GM20431 (cell line): ENCODE results near the gene ZSWIM4.
"Not testable (repeated sequence)": the region's sequence is repeated elsewhere in the genome, so short reads cannot be mapped to it uniquely, and the experiment has no call there.

Source experiments
- in situ Hi-C: fragments of 300-500 bp; cut with MseI, MboI; formaldehyde crosslinking; loops from one replicate; pipeline ENCODE4 v1.15.0; 2020; ENCODE audit warnings: low sequenced_read_pairs; ENCODE audit not compliant: unreplicated experiment

Gene ZSWIM4

DNA sequence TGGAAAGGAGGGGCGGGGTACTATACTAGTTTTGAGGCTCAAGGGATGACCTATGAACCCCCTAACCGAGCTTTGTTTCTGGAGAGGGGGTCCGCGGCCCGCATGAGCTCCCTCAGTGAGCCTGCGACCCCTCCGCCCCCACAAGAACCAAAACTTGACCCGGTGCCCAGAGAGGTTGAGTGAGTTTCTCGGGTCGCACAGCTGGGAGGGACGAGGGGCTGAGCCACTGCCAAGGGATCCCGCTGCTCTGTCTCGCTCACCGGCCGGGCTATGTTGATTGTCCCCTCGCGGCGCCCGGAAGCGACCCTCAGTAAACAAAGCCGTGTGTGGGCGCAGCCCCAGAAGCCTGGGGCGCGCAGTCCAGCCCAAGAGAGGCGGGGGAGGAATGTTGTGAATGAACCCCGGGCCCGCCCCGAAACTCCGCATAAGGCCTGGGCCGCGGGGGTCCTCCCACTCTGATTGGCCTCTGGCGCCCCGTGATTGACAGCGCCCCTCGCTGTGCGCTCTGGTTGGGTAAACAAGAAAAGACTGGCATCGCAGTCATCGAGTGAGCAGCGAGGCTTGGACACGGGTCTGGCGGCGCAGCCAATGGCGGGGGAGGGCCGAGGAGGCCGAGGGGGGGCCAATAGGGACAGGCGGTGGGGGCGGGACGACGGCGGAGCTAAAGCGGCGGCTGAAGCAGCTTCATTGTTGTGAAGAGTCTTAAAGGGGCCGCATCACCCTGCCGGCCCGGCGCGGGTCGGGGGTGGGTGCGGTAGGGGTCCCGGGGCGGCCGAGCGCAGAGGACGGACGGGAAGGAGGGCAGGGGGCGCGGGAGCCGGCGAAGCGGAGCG, at the start of gene ZSWIM4:
TSS of gene ZSWIM4 (plus strand) at position 687 of the 833 bp plus-strand sequence. CDS start 206 bp downstream, outside the sequence.
- in situ Hi-C loops, result no loop called here

DNA sequence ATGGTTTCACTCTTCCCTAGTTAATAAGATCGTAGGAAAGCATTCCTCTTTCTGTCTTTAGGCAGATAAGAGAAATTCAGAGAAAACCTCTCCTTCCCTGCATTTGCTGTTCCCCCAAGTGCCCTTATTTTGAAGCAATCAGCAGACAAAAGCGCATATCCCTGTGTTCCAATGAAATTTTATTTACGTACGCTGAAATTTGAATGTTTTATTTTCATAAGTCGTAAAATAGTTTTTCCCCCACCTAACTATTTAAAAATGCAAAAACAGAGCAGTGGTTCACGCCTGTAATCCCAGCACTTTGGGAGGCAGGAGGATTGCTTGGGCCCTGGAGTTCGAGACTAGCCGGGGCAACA, 48.2 kb upstream of the ZSWIM4 start:
- in situ Hi-C loops, result no loop called here

DNA sequence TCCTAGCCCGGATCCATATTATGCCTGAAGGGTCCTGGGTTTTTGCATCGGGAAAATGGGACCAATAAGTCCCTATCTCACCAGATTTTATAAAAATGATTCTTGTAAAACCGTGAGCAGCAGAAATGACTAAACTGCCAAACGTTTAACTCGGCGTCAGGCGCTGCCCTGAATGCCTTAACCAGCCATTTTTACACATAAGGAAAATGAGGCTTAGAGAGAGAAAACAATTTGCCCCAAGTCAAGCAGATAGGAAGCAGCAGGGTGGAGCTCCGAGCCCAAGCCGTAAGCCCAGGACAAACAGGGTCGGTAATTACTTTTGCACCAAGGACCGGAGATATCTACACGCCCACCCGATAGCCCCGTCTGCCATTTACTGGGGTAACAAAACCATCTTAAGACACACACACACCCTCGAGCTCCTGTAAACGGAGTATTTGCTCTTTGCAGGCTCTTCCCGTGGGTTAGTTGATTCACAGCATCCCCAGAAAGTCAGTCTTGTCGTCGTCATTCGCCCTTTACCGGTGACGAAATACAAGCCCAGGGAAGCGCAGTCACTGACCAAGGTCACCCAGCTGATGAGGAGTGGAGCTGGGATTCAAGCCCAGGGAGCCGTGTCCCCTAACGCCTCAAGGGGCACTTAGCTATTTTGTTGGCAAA, 46.9 kb upstream of the ZSWIM4 start:
- in situ Hi-C loops, result no loop called here

DNA sequence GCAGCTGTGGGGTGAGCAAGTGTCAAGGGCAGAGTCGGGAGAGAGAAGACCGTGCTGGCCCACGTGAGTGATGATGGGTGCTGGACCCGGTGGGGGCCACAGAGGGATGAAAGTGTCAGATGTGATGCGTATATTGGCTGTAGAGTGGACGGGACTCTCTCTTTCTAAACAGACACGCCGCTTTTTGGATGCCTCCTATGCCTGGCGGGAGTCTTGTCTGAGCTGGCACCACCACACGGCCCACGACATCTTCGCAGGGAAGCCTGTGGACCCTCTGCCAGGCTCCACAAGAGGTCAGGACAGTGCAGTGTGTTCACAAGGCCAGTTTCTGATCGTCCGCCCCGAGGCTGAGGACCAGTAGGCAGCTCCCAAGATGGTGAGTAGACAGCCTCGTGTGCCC, 43.8 kb upstream of the ZSWIM4 start:
- in situ Hi-C loops, result no loop called here

DNA sequence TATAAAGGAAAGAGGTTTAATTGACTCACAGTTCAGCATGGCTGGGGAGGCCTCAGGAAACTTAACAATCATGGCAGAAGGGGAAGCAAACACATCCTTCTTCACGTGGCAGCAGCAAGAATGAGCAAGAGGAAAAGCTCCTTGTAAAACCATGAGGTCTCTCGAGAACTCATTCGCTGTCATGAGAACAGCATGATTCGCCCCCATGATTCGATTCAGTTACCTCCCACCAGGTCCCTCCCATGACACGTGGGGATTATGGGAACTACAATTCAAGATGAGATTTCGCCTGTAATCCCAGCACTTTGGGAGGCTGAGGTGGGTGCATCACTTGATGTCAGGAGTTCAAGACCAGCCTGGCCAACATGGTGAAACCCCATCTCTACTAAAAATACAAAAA, 41.6 kb upstream of the ZSWIM4 start:
- in situ Hi-C loops, result not testable (repeated sequence)

DNA sequence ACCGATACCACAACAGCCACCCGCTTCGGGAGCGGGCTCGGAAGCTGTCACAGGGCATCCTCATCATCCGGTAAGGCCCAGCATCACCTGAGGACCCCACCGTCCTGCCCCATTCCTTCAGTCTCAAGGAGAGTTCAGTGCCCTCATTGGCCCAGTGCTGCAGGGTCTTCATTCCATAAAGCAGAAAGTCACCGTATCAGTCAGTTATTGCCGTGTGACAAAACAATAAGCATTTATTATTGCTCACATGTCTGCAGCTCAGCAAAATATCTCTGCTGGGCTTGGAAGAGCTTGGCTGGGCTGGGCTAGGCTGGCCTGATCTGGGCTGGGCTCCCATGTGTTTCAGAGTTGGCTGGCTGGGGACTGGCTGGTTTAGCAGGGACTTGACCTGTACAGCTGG, 39.0 kb upstream of the ZSWIM4 start:
- in situ Hi-C loops, result no loop called here

DNA sequence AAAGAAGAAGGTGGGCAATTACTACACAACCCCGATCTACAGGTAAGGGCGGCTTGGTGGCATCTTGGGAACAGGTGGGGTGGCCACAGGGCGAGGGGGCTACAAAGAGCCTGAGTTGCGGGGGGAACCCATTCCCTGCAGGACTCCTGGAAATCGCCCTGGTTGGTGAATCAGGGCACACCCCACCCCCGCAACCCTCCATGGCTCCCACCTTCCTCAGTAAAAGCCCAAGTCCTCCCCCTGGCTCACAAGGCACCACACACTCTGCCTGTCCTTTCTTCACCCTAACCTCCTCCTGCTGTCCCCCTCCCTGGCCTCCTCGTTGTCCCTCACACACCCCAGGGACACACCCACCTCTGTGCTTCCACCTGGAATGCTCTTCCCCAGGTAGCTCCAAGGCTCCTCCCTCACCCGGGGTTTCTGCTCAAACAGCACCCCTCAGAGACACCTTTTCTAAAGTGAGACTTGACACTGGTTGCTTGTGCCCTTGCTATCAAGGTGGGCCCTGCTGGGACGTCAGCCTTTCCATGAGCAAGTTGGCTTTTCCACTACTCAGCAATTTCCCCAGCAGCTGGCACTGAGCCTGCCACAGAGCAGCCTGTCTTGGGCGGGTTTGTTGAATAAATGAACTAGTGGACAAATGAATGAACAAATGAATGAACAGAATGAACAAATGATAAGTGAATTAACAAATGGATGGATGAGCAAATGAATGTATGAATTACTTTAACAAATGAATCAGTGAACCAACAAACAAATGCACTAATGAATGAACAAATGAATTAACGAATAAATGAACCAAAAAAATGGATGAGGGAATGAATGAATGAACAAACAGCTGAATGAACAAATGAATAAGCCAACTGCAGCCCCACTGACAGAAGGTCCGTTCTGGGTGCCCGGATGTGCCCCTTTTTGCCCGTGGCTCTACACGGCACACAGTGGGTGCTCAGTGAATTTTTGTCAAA, 37.2 kb upstream of the ZSWIM4 start:
- in situ Hi-C loops, result no loop called here

DNA sequence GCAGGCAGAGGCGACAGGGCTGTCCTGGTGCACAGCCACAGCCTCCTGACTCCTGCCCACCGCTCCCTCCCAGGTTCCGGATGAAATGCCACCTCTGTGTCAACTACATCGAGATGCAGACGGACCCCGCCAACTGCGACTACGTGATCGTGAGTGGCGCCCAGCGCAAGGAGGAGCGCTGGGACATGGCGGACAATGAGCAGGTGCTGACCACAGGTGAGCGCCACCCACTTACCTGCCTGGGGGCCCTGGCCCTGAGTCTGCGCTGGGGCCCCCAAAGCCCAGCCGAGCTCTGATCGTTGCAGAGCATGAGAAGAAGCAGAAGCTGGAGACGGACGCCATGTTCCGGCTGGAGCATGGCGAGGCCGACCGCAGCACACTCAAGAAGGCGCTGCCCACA, 36.4 kb upstream of the ZSWIM4 start:
- in situ Hi-C loops, result no loop called here

DNA sequence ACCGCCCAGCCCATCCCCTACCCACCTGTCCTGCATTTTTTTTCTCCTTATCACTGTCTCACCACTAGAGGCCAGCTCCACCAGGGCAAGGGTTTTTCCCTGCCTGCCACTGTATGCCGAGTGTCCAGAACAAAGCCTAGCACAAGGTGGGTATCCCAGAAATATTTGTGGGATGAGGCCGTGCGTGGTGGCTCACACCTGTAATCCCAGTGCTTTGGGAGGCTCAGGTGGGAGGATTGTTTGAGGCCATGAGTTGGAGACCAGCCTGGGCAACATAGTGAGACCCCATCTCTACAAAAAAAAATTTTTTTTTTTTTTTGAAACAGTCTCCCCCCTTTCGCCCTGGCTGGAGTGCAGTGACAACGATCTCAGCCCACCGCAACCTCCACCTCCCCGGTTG, 33.8 kb upstream of the ZSWIM4 start:
- in situ Hi-C loops, result no loop called here

DNA sequence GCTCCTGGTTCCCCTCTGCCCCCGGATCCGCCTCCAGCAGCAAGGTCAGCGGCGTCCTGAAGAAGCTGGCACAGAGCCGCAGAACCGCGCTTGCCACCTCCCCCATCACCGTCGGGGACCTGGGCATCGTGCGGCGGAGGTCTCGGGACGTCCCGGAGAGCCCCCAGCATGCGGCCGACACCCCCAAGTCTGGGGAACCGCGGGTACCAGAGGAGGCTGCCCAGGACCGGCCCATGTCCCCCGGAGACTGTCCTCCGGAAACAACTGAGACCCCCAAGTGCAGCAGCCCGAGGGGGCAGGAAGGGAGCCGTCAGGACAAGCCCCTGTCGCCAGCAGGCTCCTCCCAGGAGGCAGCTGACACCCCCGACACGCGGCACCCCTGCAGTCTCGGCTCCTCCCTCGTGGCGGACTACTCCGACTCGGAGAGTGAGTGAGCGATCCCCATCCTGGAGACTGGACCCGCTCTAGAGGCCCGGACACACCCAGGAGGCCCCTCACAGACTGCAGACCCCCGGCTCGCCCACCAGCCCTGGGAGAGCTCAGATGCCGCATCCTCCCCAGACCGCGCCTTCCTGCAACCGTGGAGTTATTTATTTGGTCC, 32.5 kb upstream of the ZSWIM4 start:
- in situ Hi-C loops, result no loop called here

DNA sequence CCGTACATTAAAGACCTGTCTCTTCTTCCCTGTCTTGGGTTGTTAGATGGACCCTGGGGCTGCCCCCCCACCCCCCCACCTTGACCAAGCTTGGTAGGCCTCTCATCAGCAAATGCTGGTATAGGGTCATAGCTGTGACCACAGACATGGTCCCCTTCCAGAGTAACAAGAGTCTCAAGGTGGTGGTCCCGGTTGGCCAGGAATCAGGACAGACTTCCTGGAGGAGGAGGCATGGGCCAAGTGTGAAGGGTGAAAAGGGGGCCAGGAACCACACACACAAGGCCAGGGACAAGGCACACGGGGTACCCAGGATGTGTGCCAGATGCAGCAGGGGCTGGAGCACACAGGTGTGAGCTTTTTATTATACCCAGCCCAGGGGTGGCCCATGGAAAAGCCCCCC, 32.0 kb upstream of the ZSWIM4 start:
- in situ Hi-C loops, result no loop called here

DNA sequence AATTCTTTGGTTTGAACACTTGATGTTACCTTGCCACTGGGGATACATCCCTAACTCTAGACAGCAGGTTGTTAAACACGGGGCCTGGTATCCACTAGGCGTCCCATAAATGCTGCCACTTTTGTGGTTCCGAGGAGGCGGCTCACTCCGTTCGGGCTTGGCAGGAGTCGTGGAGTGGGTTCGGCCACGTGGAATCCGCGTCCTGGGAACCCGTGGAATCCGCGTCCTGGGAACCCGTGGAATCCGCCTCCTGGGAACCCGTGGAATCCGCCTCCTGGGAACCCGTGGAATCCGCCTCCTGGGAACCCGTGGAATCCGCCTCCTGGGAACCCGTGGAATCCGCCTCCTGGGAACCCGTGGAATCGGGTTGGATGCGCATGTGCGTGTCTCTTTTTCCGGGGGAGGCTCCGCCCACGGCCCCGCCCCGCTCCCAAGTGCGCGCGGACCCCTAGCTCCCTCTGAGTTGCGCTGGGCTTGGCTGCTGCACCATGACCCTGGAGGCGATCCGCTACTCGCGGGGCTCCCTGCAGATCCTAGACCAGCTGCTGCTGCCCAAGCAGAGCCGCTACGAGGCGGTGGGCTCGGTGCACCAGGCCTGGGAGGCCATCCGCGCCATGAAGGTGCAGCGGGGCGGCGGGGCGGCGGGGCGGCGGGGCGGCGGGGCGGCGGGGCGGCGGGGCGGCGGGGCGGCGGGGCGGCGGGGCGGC, 31.0 kb upstream of the ZSWIM4 start, which contains the start of gene MRI1:
TSS of gene MRI1 (plus strand) at position 422 of the 707 bp plus-strand sequence. CDS start at position 489, 67 bp downstream.
- in situ Hi-C loops, result no loop called here

DNA sequence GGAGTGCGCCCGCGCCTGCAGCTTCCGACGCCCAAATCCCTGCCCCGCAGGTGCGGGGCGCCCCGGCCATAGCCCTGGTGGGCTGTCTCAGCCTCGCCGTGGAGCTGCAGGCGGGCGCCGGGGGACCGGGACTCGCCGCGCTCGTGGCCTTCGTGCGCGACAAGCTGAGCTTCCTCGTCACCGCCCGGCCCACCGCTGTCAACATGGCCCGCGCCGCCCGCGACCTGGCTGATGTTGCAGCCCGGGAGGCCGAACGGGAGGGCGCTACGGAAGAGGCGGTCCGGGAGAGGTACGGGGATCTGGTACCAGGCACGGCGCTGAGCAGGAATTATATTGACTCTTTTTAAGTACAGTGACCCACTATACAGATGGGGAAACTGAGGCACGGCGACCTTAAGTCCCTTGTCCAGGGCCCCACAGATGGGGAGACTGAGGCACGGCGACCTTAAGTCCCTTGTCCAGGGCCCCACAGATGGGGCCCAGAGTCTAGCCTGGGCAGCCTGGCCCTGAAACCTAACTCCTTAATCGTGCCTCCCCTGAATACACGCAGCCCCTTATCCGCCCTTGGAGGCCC, 30.3 kb upstream of the ZSWIM4 start:
- in situ Hi-C loops, result no loop called here

DNA sequence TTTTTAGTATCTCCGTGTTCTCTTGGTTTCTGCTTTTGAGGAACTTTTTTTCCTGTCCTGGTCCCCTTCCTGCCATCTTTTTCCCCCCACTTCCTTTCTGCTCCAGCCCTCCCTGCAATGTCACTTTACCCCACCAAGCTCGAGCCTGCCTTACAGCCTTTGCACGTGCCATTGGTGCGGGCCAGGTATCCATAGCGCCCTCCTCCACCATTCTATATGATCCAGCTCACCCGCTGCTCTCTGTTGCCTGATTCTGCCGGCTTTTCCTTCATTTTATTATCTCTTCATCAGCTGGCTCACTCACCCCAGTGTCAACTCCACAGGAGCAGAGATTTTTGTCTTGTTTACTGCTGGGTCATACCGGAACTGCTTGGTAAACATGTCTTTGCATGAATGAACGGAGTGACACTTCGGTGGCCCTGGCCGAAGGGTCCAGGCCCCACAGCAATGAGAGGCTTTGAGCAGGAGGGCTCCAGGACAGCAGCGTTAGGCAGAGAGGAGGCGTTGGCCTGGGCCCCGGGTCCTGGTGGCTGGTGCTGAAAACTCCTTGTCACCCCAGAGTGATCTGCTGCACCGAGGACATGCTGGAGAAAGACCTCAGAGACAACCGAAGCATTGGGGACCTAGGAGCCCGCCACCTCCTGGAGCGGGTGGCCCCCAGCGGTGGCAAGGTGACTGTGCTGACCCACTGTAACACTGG, 29.7 kb upstream of the ZSWIM4 start:
- in situ Hi-C loops, result no loop called here

DNA sequence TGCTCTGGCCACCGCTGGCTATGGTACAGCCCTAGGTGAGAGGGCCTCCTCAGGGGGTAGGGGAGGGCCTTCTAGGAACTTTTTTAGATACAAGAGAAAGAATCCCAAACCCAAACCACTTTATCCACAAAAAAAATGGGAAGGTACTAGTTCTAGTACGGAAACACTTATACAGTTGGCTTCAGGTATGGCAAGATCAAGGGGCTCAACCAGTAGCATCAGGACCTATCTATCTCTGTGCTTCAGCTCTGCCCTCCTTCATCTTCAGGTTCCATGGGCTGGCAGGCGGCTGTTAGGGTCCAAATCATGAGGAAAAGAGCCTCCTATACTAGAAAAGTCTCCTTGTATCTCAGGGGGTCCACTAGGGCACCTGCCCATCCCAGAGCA, 29.2 kb upstream of the ZSWIM4 start:
- in situ Hi-C loops, result no loop called here

DNA sequence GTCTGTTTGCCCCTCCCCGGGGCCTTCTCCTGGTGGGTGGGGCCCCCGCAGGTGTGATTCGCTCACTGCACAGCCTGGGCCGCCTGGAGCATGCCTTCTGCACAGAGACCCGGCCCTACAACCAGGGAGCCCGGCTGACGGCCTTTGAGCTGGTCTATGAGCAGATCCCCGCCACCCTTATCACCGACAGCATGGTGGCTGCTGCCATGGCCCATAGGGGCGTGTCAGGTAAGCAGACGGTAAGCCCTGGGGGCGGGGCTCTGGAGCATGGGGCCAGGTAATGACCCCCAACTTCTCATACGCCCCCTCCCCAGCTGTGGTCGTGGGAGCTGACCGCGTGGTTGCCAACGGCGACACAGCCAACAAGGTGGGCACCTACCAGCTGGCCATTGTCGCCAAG, 26.7 kb upstream of the ZSWIM4 start:
- in situ Hi-C loops, result no loop called here

DNA sequence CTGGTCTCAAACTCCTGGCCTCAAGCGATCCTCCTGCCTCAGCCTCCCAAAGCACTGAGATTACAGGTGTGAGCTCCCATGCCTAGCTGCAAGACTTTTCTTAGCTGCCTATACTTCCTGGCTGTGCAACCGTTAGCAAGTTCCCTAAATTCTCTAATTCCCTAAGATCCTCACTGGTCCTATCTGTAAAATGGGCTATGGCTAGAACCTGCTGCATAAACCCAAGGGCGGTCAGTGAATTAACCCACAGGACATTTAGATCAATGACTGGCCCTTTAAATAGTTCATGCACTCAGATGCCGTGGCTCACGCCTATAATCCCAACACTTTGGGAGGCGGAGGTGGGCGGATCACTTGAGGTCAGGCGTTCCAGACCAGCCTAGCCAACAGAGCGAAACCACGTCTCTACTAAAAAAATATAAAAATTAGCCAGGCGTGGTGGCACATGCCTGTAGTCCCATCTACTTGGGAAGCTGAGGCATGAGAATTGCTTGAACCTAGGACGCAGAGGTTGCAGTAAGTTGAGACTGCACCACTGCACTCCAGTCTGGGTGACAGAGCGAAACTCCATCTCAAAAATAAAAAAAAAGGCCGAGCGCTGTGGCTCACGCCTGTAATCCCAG, 25.1 kb upstream of the ZSWIM4 start:
- in situ Hi-C loops, result no loop called here
